ENCODE data around the gene NKPD1. TPM values are rescaled to one million over a fixed set of nuclear protein-coding genes. Genes with fewer than 3 reads are reported as not detected.

NKPD1 gene
- total RNA-seq, 1 experiment from 2014 or later = 0.64 TPM

GRCh38 chr19:45168767-45169351 lies 8.1 kb upstream of the NKPD1 start:
- TF ChIP-seq CTCF (IDR thresholded peaks at IDR 0.05; ENCODE audit: unreplicated experiment) = no peak
- no peak for DNase-seq
- intact Hi-C loops (cut with micrococcal nuclease; ENCODE audit: unreplicated experiment) = no loop called here
- Mint-ChIP-seq H3K4me3 (ENCODE audit: low read depth, unreplicated experiment) (no peak overlapping the region), H3K9me3 (ENCODE audit: low read depth, unreplicated experiment) (no peaks in the 10 kb centered on the region), H3K27me3 (ENCODE audit: unreplicated experiment) (no peaks in the 10 kb centered on the region), H3K27ac (ENCODE audit: unreplicated experiment) (no peak overlapping the region), H3K4me1 (ENCODE audit: low read depth, unreplicated experiment) (peaks cover 5% of the 10 kb centered on the region), H3K36me3 (ENCODE audit: insufficient read depth, unreplicated experiment) (peaks cover 18% of the 10 kb centered on the region)
- no TSS peak for BruUV-seq (replicated peaks)
- CTCF ChIA-PET = no interaction called here

GRCh38 chr19:45166723-45167252 lies 6.0 kb upstream of the NKPD1 start:
- Mint-ChIP-seq H3K9me3 (ENCODE audit: low read depth, unreplicated experiment) (no peaks in the 10 kb centered on the region), H3K4me1 (ENCODE audit: low read depth, unreplicated experiment) (peaks cover 12% of the 10 kb centered on the region), H3K36me3 (ENCODE audit: insufficient read depth, unreplicated experiment) (peaks cover 36% of the 10 kb centered on the region), H3K27ac (ENCODE audit: unreplicated experiment) (no peak overlapping the region), H3K27me3 (ENCODE audit: unreplicated experiment) (no peaks in the 10 kb centered on the region), H3K4me3 (ENCODE audit: low read depth, unreplicated experiment) (no peak overlapping the region)
- CTCF ChIA-PET = interaction anchor here (2.1 kb wide), 1 partner anchor 11 kb away, joined by 7 read pairs; the partner anchor contains the start of genes BLOC1S3 and TRAPPC6A
- intact Hi-C loops (cut with micrococcal nuclease; ENCODE audit: unreplicated experiment) = no loop called here
- no peak for TF ChIP-seq CTCF (IDR thresholded peaks at IDR 0.05; ENCODE audit: unreplicated experiment)
- DNase-seq = no peak
- no TSS peak for BruUV-seq (replicated peaks)

- BruUV-seq (replicated peaks) = no TSS peak
- no peak overlapping the region for H3K4me3 Mint-ChIP-seq (ENCODE audit: low read depth, unreplicated experiment)
- CTCF ChIA-PET = interaction anchor here (0.6 to 1.1 kb wide), 5 partner anchors 9 to 228 kb away, joined by 3 to 13 read pairs (median 3); partner anchors contain the start of genes BLOC1S3 and TRAPPC6A
Measured at GRCh38 chr19:45164577-45165335, 4.0 kb upstream of the NKPD1 start.

More at GRCh38 chr19:45164577-45165335, 4.0 kb upstream of the NKPD1 start:
- Mint-ChIP-seq H3K27me3 (ENCODE audit: unreplicated experiment) (no peaks in the 10 kb centered on the region), H3K27ac (ENCODE audit: unreplicated experiment) (no peak overlapping the region), H3K36me3 (ENCODE audit: insufficient read depth, unreplicated experiment) (peaks cover 55% of the 10 kb centered on the region), H3K9me3 (ENCODE audit: low read depth, unreplicated experiment) (no peaks in the 10 kb centered on the region), H3K4me1 (ENCODE audit: low read depth, unreplicated experiment) (peaks cover 33% of the 10 kb centered on the region)
- no peak for TF ChIP-seq CTCF (IDR thresholded peaks at IDR 0.05; ENCODE audit: unreplicated experiment)
- intact Hi-C loops (cut with micrococcal nuclease; ENCODE audit: unreplicated experiment) = no loop called here
- DNase-seq = peak; percentile 87

Data from Calu3 (cell line).